LNCaP clone FGC (cell line): ENCODE data around the gene GNAQ.
"Not testable (repeated sequence)": the region's sequence is repeated elsewhere in the genome, so short reads cannot be mapped to it uniquely, and the experiment has no call there.

Experiments
- DNase-seq: peaks from one replicate; pipeline ENCODE4 v3.0.0-alpha.2; 2011; ENCODE audit warnings: low read depth
- H3K4me3 ChIP-seq: 2 replicates; pipeline ENCODE4 v1.5.1; 2011; ENCODE audit warnings: mild to moderate bottlenecking, low read depth, low read length, control low read depth
- CTCF ChIP-seq: IDR thresholded peaks from 2 replicates; pipeline ENCODE4 v1.5.1; 2012; ENCODE audit warnings: mild to moderate bottlenecking; ENCODE audit not compliant: control insufficient read depth, insufficient read depth; ENCODE audit errors: extremely low read depth

Gene GNAQ

GRCh38 chr9:77705636-77706035 lies 326.0 kb downstream of the GNAQ start:
- TF ChIP-seq CTCF = no peak
- no peak overlapping the region for H3K4me3 ChIP-seq
- no peak for DNase-seq

GRCh38 chr9:77702521-77703390 lies 328.9 kb downstream of the GNAQ start:
- not testable (repeated sequence) for H3K4me3 ChIP-seq, DNase-seq

GRCh38 chr9:77697238-77697984 lies 334.2 kb downstream of the GNAQ start:
- DNase-seq = no peak
- TF ChIP-seq CTCF = no peak

GRCh38 chr9:77690723-77691122 lies 340.9 kb downstream of the GNAQ start:
- DNase-seq, H3K4me3 ChIP-seq: not testable (repeated sequence)

More at GRCh38 chr9:77697238-77697984, 334.2 kb downstream of the GNAQ start:
- no peak overlapping the region for H3K4me3 ChIP-seq

GRCh38 chr9:77690119-77690518 lies 341.5 kb downstream of the GNAQ start:
- not testable (repeated sequence) for H3K4me3 ChIP-seq, DNase-seq

GRCh38 chr9:77687737-77688136 lies 343.9 kb downstream of the GNAQ start:
- DNase-seq, H3K4me3 ChIP-seq: not testable (repeated sequence)

GRCh38 chr9:77680581-77680980 lies 351.0 kb downstream of the GNAQ start:
- no peak overlapping the region for H3K4me3 ChIP-seq
- TF ChIP-seq CTCF = no peak

GRCh38 chr9:77679661-77680368 lies 351.8 kb downstream of the GNAQ start:
- no peak for DNase-seq
- no peak for TF ChIP-seq CTCF
- H3K4me3 ChIP-seq = no peak overlapping the region

More at GRCh38 chr9:77680581-77680980, 351.0 kb downstream of the GNAQ start:
- DNase-seq = no peak
